B cell (primary cell): Measurements from ENCODE around the gene ATRNL1. TPM values are rescaled to one million over a fixed set of nuclear protein-coding genes. Genes with fewer than 3 reads are reported as not detected.

Experiments
- ATAC-seq: fragments of 200-7000 bp; cut with Tn5 transposase; one replicate; pipeline ENCODE4 v1.10.0; 2021; ENCODE audit warnings: low read depth, mild to moderate bottlenecking, moderate number of reproducible peaks, moderate library complexity
- CTCF ChIA-PET: fragments of 350-600 bp; sonication (Branson Sonifier 250); formaldehyde crosslinking; loops from one replicate; lab custom pipeline; 2021; ENCODE audit warnings: antibody characterized with exemption, inconsistent platforms; lab: Charles Lee
- POLR2A ChIA-PET: fragments of 350-600 bp; sonication (Branson Sonifier 250); formaldehyde crosslinking; loops from one replicate; lab custom pipeline; 2021; ENCODE audit warnings: antibody characterized with exemption; lab: Charles Lee
- DNase-seq: peaks from one replicate; pipeline ENCODE4 v3.0.0; 2013
- H2AFZ ChIP-seq: 2 replicates; pipeline ENCODE4 v1.6.1; 2012; ENCODE audit warnings: mild to moderate bottlenecking, low read depth, low read length; ENCODE audit not compliant: insufficient read depth, poor library complexity, severe bottlenecking
- H3K27ac ChIP-seq, 2 donors: 1 replicate in 1 of 2; 2 replicates in 1 of 2; pipeline ENCODE4 v1.5.1; 2012 to 2013; ENCODE audit warnings: low read length in 2 of 2, mild to moderate bottlenecking in 2 of 2, moderate library complexity in 1 of 2
- H3K27me3 ChIP-seq, 4 experiments: fragments of 200-600 bp in 1 of 4; sonication (generic) in 1 of 4; replicated peaks in 1 of 4; 1 replicate in 2 of 4; 2 replicates in 2 of 4; pipeline versions ENCODE4 v1.6.1 to v1.7.0; 2013 to 2016; ENCODE audit warnings: low read length in 3 of 4, mild to moderate bottlenecking in 2 of 4, mixed read lengths in 1 of 4, moderate library complexity in 1 of 4; ENCODE audit not compliant: insufficient read depth in 4 of 4, control insufficient read depth in 3 of 4; ENCODE audit errors: control extremely low read depth in 1 of 4
- H3K36me3 ChIP-seq, 2 experiments: replicated peaks in 1 of 2; 1 replicate in 1 of 2; 2 replicates in 1 of 2; pipeline versions ENCODE4 v1.6.1 to v1.7.1; 2013; ENCODE audit warnings: low read length in 1 of 2; ENCODE audit not compliant: insufficient read depth in 2 of 2, control insufficient read depth in 1 of 2; ENCODE audit errors: control extremely low read depth in 1 of 2, extremely low read depth in 1 of 2
- H3K4me1 ChIP-seq, 2 donors: fragments of 200-600 bp in 1 of 2; sonication (generic) in 1 of 2; 1 replicate in 1 of 2; 2 replicates in 1 of 2; pipeline versions ENCODE4 v1.5.1 to v1.6.1; 2013 to 2017; ENCODE audit warnings: low read length in 2 of 2; ENCODE audit not compliant: control insufficient read depth in 2 of 2, insufficient read depth in 2 of 2
- H3K4me2 ChIP-seq: replicated peaks from 2 replicates; pipeline ENCODE3; 2012; ENCODE audit warnings: mild to moderate bottlenecking, low read depth, low read length; ENCODE audit not compliant: poor library complexity, severe bottlenecking
- H3K4me3 ChIP-seq, 5 experiments: fragments of 200-600 bp in 1 of 5; sonication (generic) in 1 of 5; 1 replicate in 3 of 5; 2 replicates in 2 of 5; pipeline versions ENCODE4 v1.5.1 to v1.7.0; 2011 to 2016; ENCODE audit warnings: low read length in 4 of 5, mild to moderate bottlenecking in 4 of 5, low read depth in 2 of 5, control low read depth in 1 of 5, moderate library complexity in 1 of 5; ENCODE audit not compliant: insufficient read depth in 1 of 5; ENCODE audit errors: control extremely low read depth in 1 of 5, extremely low read depth in 1 of 5
- H3K79me2 ChIP-seq: fragments of 200-600 bp; sonication (generic); one replicate; pipeline ENCODE4 v1.6.0; 2016; ENCODE audit warnings: low read length; ENCODE audit not compliant: control insufficient read depth, insufficient read depth
- H3K9ac ChIP-seq: fragments of 200-600 bp; sonication (generic); 2 replicates; pipeline ENCODE4 v1.6.1; 2017; ENCODE audit warnings: mild to moderate bottlenecking, low read length, moderate library complexity
- H3K9me3 ChIP-seq, 3 donors: one replicate each; pipeline versions ENCODE4 v1.6.1 to v1.7.1; 2013; ENCODE audit warnings: low read length in 2 of 3; ENCODE audit not compliant: control insufficient read depth in 2 of 3, insufficient read depth in 1 of 3; ENCODE audit errors: control extremely low read depth in 1 of 3
- H4K20me1 ChIP-seq: 2 replicates; pipeline ENCODE4 v1.6.0; 2012; ENCODE audit warnings: mild to moderate bottlenecking, low read length; ENCODE audit not compliant: insufficient read depth, control insufficient read depth, poor library complexity, severe bottlenecking
- H3K27ac Mint-ChIP-seq: one replicate; pipeline ENCODE4 v1.8.0; 2021; ENCODE audit warnings: mixed read lengths
- H3K27me3 Mint-ChIP-seq: one replicate; pipeline ENCODE4 v1.8.0; 2021; ENCODE audit warnings: mixed read lengths
- H3K4me1 Mint-ChIP-seq: one replicate; pipeline ENCODE4 v1.8.0; 2021; ENCODE audit warnings: mixed read lengths
- H3K4me3 Mint-ChIP-seq: one replicate; pipeline ENCODE4 v1.8.0; 2021; ENCODE audit warnings: mixed read lengths
- H3K9me3 Mint-ChIP-seq: one replicate; pipeline ENCODE4 v1.8.0; 2022; ENCODE audit warnings: mixed read lengths; ENCODE audit not compliant: insufficient read depth
- CTCF ChIP-seq: fragments of 200-600 bp; IDR thresholded peaks from one replicate; pipeline ENCODE4 v1.8.0; 2022; ENCODE audit warnings: antibody characterized with exemption, mild to moderate bottlenecking
- EZH2 ChIP-seq: IDR thresholded peaks from 2 replicates; pipeline ENCODE4 v1.6.1; 2012; ENCODE audit warnings: borderline replicate concordance, low read depth, mild to moderate bottlenecking, moderate library complexity, low read length; ENCODE audit not compliant: insufficient read depth, poor library complexity, severe bottlenecking
- whole genome bisulfite sequencing: methylation state at CpG from one replicate; pipeline ENCODE4 v1.1.5; 2013; ENCODE audit warnings: missing lambda C conversion rate; ENCODE audit not compliant: insufficient coverage; 5-methylcytosine and 5-hydroxymethylcytosine counted together
- intact Hi-C: fragments of 100-400 bp; cut with micrococcal nuclease; formaldehyde crosslinking; loops from one replicate; pipeline ENCODE4 v1.10.0; 2022
- polyA plus RNA-seq: library from polyadenylated mRNA; depleted of rRNA; stranded (reverse); fragments of >200 nt; gene quantifications from 2 replicates; pipeline ENCODE4 v1.2.3, GENCODE V29; 2012
- total RNA-seq, 2 donors: library from RNA; stranded (reverse); fragments of 120-200 nt in 1 of 2; gene quantifications; 1 replicate in 1 of 2; 2 replicates in 1 of 2; pipeline versions ENCODE4 v1.2.3 to v1.2.4, GENCODE V29; 2013 to 2022

Gene ATRNL1
- total and polyA plus RNA-seq, 2 donors (not counting 1 experiment from before 2014, with no cell fraction given): 0.24 to 2.2 TPM

DNA sequence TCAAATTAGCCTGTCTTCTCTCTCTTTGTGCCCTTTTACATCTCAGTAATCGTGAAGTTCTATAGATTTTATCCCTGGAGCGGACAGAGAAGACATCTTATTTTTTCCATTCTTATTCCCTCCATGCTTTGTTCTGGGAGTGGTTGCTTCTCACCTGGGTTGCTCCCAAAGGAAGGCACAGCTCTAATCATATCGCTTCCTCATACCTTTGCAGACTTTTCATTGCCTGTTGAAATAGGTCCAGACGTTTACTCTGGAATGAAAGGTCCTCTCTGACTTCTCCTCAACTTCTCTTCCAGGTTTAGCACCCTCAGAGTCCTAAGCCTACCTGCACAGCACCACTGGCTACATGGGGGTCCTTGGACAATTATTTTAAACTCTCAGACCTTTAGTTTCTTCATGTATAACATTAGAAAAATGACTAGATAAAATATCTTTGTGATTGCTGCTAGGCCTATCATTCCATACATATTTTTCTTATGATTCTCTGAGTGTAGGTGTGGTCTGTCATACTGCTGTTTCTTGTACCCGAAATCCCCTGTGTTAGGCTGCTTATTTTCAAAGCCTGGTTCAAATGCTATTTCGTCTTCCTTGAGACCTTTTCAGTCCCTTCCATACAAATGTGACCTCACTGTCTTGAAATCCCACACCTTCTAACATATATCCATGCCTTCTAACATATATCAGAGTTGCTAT, 761.7 kb downstream of the ATRNL1 start:
- 55% methylated on average over 3 of the region's 6 CpGs for WGBS
- TF ChIP-seq CTCF (no peak), EZH2 (no peak)
- no peaks in the 10 kb centered on the region for H3K27me3 ChIP-seq
- Mint-ChIP-seq H3K4me1 (no peaks in the 10 kb centered on the region), H3K9me3 (peaks cover 4% of the 10 kb centered on the region), H3K27ac (no peak overlapping the region), H3K27me3 (no peaks in the 10 kb centered on the region), H3K4me3 (no peak overlapping the region)
- H3K79me2 ChIP-seq: no peaks in the 10 kb centered on the region
- H3K4me2 ChIP-seq: no peak overlapping the region
- ChIA-PET CTCF (no interaction called here), POLR2A (no interaction called here)
- H3K4me1 ChIP-seq: no peaks in the 10 kb centered on the region
- H4K20me1 ChIP-seq: no peaks in the 10 kb centered on the region
- H3K36me3 ChIP-seq: no peaks in the 10 kb centered on the region
- ATAC-seq (no peak), DNase-seq (no peak)
- no peaks in the 10 kb centered on the region for H3K9me3 ChIP-seq
- H3K27ac ChIP-seq: no peak overlapping the region
- intact Hi-C loops: no loop called here
- no peak overlapping the region for H3K4me3 ChIP-seq
- H3K9ac ChIP-seq: no peak overlapping the region
- H2AFZ ChIP-seq: no peak overlapping the region

DNA sequence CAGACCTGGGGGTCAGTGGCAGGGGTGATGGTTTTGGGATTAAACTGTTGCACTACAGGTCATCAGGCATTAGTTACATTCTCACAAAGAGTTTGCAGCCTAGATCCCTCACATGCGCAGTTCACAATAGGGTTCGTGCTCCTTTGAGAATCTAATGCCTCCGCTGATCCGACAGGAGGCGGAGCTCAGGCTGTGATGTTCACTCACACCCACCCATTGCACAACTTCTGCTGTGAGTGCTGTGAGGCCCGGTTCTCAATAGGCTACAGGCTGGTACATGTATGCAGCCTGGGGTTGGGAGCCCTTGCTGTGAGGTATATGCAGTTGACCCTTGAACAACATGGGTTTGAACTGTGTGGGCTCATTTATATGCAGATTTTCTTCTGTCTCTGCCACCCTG, 763.4 kb downstream of the ATRNL1 start:
- no peak for TF ChIP-seq EZH2
- TF ChIP-seq CTCF: no peak
- no peaks in the 10 kb centered on the region for H3K4me1 Mint-ChIP-seq
- CTCF ChIA-PET: no interaction called here
- DNase-seq (no peak), ATAC-seq (no peak)
- POLR2A ChIA-PET: no interaction called here
- Histone ChIP-seq H3K36me3 (no peaks in the 10 kb centered on the region), H3K9ac (no peak overlapping the region), H3K27me3 (no peaks in the 10 kb centered on the region), H3K4me3 (no peak overlapping the region), H3K4me1 (no peaks in the 10 kb centered on the region), H2AFZ (no peak overlapping the region), H3K27ac (no peak overlapping the region), H4K20me1 (no peaks in the 10 kb centered on the region), H3K9me3 (no peaks in the 10 kb centered on the region), H3K79me2 (no peaks in the 10 kb centered on the region), H3K4me2 (no peak overlapping the region)
- H3K27ac Mint-ChIP-seq: no peak overlapping the region
- H3K27me3 Mint-ChIP-seq: no peaks in the 10 kb centered on the region
- no peak overlapping the region for H3K4me3 Mint-ChIP-seq
- H3K9me3 Mint-ChIP-seq: peaks cover 4% of the 10 kb centered on the region
- intact Hi-C loops: no loop called here
- WGBS: 95% methylated on average over 3 of the region's 6 CpGs
